ENCODE data around the gene MARCHF3.
"Not testable (repeated sequence)": the region's sequence is repeated elsewhere in the genome, so short reads cannot be mapped to it uniquely, and the experiment has no call there.

Gene MARCHF3

DNA sequence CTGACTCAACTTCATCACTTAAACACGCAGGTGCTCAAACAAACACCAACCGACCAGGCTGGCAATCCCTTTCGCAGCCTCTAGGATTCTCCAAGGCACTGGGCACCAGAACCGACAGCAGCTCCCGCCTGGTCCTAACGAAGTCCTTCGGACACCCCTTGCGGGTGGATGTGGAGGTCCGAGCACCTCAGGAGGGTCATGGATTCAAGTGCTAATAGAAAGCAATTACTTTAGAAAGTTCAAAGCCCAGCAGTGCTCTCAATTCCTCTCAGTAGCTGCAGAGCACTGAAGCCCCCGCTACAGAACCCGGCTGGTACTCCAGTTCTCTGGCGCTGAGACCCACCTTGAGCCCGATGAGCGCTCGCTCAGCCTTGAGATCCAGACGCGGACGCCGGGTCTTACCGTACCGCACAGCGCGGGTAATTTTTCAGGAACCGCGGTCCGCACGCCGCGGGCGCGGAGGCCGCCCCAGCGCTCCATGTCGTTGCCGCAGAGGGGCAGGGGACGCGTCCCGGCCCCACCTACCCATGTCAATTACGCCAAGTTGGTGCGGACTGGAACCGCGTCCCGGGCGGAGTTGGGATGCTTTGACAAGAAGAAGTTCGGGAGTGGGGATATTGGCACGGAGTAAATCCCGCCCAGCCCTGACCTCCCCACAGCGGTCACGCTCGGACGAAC lies 638 bp downstream of the MARCHF3 start:
- DNase-seq (peak; percentile 50), ATAC-seq (peak; percentile 10)
- H3K9me3 Mint-ChIP-seq, result no peaks in the 10 kb centered on the region
- no peaks in the 10 kb centered on the region for H3K36me3 Mint-ChIP-seq (ENCODE audit: low read depth)
- H3K4me1 Mint-ChIP-seq, result peaks cover 23% of the 10 kb centered on the region
- peak overlapping the region; percentile 60 for H3K27ac Mint-ChIP-seq
- H3K4me3 Mint-ChIP-seq, result peak overlapping the region; percentile 84
- H3K27me3 Mint-ChIP-seq, result peaks cover 18% of the 10 kb centered on the region

DNA sequence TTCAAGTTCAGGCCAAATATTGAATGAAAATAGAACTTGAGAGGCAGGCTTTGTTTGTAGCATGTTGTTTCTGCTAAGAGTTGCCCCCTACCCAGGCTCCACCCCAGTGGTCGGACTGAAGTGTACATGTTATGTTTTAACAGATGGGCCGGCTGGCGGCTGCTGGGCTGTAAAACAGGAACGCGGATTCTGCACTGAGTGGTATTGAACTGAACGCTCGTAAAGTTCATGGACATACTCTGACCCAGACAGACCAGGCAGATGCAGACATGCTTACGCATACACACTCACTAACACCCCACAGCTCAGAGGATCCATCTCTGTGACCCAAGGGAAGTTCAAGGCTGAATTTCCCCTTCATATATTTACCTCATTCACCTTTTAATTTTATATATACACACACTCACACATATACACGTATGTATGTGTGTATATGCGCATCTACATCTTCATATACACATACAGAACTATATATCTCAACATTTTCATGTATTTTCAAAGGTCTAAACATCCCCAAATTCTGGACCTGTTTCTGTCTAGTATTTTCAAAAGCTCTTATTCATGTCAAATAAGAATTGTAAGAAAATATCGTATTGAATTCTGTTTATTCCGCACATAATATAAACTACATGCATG lies 1.4 kb downstream of the MARCHF3 start:
- H3K9me3 Mint-ChIP-seq, result no peaks in the 10 kb centered on the region
- peak overlapping the region; percentile 60 for H3K27ac Mint-ChIP-seq
- ATAC-seq (no peak), DNase-seq (peak; percentile 8)
- H3K36me3 Mint-ChIP-seq (ENCODE audit: low read depth), result no peaks in the 10 kb centered on the region
- peaks cover 24% of the 10 kb centered on the region for H3K4me1 Mint-ChIP-seq
- H3K4me3 Mint-ChIP-seq, result peak overlapping the region; percentile 84
- peaks cover 18% of the 10 kb centered on the region for H3K27me3 Mint-ChIP-seq

DNA sequence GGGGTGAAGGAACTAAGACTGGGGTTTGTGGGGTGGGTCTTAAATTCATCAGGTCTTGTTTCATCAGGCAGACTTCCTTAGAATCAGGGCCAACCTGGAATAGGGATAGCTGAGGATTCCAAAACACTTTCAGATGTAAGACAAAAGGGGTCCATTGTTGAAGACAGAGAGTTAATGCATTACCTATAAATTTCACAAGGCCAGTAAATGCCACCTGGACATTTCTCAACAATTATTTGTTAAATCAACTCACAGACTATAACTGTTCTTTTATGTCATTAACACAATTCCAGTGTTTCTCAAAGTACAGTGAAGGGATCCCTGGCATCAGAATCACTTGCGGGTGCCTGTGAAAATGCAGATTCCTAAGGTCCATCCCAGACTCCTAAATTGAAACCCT lies 2.8 kb downstream of the MARCHF3 start:
- Mint-ChIP-seq H3K36me3 (ENCODE audit: low read depth) (no peaks in the 10 kb centered on the region), H3K4me3 (no peak overlapping the region), H3K27me3 (peaks cover 14% of the 10 kb centered on the region), H3K27ac (no peak overlapping the region), H3K4me1 (peaks cover 27% of the 10 kb centered on the region), H3K9me3 (no peaks in the 10 kb centered on the region)
- ATAC-seq, result no peak
- DNase-seq, result no peak

DNA sequence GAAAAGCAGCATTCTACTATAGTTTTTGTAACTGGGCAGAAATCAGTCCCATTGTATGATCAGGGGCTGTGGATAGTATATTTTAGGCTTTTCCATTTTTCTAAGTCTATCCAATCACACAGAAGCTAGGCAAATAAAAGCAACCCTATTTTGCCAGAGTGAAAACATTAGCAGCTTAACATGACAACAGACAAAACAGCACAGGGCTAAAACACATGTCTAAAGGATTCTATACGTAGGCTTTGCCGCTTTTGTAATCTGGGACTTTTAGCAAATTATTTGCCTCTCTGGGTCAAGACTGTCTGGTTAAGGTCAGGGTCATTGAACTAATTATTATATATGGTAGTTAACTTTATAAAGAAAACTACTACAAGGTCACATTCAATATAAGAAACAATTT lies 4.2 kb downstream of the MARCHF3 start:
- H3K9me3 Mint-ChIP-seq, result no peaks in the 10 kb centered on the region
- H3K4me1 Mint-ChIP-seq, result peaks cover 20% of the 10 kb centered on the region
- DNase-seq, result no peak
- no peak for ATAC-seq
- no peak overlapping the region for H3K27ac Mint-ChIP-seq
- no peaks in the 10 kb centered on the region for H3K36me3 Mint-ChIP-seq (ENCODE audit: low read depth)
- H3K4me3 Mint-ChIP-seq, result no peak overlapping the region
- peaks cover 7% of the 10 kb centered on the region for H3K27me3 Mint-ChIP-seq

DNA sequence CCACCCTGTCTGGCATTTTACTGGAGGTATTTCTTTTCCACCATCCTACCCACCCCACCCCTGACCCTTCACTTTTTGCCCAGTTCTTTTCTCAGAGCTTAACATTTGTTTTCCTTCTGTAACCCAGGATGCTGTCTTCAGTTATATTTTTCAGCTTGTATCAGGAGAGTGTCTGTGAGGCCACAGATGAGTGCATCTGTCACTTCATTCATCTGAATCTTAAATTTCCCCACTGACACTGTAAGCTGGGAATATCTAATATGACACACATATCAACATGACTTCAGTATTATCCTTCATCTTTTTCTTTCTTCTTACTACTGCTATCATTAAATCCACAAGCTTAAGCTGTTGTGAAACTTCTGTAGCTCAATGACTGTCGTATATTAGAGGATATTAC lies 4.9 kb downstream of the MARCHF3 start:
- ATAC-seq (no peak), DNase-seq (no peak)
- no peak overlapping the region for H3K4me3 Mint-ChIP-seq
- no peak overlapping the region for H3K27ac Mint-ChIP-seq
- no peaks in the 10 kb centered on the region for H3K36me3 Mint-ChIP-seq (ENCODE audit: low read depth)
- H3K4me1 Mint-ChIP-seq, result peaks cover 20% of the 10 kb centered on the region
- peaks cover 7% of the 10 kb centered on the region for H3K27me3 Mint-ChIP-seq
- H3K9me3 Mint-ChIP-seq, result no peaks in the 10 kb centered on the region

DNA sequence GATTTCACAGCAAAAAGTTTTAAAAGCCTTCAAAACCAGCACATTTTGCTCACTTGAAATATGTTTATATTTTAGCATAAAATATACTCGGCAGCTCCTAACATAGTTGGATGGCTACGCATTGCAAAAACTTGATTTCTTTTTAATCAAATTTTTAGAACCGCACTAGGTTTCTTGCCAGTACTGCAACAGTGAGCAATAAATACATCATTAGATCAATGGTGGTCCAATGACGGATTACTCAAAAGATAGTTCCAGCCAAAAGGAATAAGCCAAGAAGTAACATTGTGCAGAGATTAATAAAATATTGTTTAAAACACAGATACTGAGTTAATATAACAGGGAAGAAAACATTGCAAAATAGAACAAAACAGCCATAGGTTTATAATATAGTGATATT lies 5.5 kb downstream of the MARCHF3 start:
- H3K4me1 Mint-ChIP-seq, result peaks cover 22% of the 10 kb centered on the region
- DNase-seq, result no peak
- H3K4me3 Mint-ChIP-seq, result no peak overlapping the region
- H3K27ac Mint-ChIP-seq, result no peak overlapping the region
- H3K27me3 Mint-ChIP-seq, result peaks cover 7% of the 10 kb centered on the region
- H3K9me3 Mint-ChIP-seq, result no peaks in the 10 kb centered on the region
- no peak for ATAC-seq
- H3K36me3 Mint-ChIP-seq (ENCODE audit: low read depth), result no peaks in the 10 kb centered on the region

DNA sequence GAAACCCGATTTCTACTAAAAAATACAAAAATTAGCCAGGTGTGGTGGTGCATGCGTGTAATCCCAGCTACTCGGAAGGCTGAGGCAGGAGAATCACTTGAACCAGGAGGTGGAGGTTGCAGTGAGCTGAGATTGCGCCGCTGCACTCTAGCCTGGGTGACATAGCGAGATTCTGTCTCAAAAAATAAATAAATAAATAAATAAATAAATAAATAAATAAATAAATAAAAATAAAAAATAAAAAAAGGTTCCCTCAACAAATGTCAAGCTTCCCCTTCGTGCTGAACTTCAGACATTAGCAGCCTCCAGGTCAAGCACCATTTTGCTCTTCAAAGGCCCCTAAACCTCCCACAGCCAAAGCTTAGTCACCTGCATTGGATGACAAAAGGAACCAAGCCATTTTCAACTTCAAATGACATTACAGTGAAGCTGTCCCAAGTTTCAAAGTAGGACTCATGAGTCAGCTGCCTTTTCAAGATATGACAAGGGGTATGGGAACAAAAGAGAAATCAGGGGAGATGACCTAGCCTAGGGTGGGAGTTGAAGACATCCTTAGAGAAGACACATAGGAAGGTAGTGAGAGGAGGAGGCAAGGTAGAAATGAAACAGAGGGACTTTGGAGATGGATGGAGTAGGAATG lies 6.7 kb downstream of the MARCHF3 start:
- H3K4me1 Mint-ChIP-seq, result peaks cover 16% of the 10 kb centered on the region
- H3K27me3 Mint-ChIP-seq; DNase-seq; H3K27ac Mint-ChIP-seq; H3K36me3 Mint-ChIP-seq (ENCODE audit: low read depth); H3K4me3 Mint-ChIP-seq; H3K9me3 Mint-ChIP-seq: not testable (repeated sequence)
- ATAC-seq, result peak; percentile 71

DNA sequence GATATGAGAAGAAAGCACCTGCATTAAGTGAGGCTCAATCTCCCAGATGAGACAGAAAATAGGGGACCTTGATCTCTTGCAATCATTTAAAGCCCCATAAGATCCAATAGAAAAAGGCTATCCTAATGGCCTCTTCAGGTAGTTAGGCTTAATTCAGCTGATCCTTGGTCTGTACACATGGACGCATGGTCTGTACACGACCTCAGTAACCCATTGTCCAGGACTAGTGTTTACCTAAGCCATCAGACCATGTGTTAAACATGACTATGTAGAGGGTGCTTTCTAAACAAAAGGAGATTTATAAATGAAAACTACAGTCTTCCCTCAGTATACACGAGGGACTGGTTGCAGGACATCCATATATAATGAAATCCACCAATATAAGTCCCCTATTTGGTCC lies 7.5 kb downstream of the MARCHF3 start:
- Mint-ChIP-seq H3K4me3 (no peak overlapping the region), H3K9me3 (no peaks in the 10 kb centered on the region), H3K4me1 (peaks cover 14% of the 10 kb centered on the region), H3K27ac (no peak overlapping the region), H3K36me3 (ENCODE audit: low read depth) (no peaks in the 10 kb centered on the region), H3K27me3 (no peaks in the 10 kb centered on the region)
- ATAC-seq (no peak), DNase-seq (no peak)

DNA sequence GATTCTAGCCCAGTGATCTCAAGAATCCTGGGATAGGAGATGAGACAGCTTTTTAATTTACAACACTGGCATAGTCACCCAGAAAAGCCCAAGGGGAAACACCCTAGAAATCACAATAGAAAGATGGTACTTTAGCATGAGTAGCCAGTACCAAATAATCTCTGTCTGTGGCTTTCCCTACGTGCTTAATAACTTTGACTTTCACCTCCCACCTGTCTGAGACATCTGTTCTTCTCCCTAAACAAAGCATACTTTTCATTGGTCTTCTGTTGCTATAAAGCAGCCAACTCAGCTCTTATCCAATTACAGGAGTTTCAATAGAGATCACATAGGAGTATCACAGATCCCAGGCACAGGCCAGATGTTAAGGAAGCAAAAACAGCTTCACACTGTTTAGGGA lies 10.4 kb downstream of the MARCHF3 start:
- no peaks in the 10 kb centered on the region for H3K27me3 Mint-ChIP-seq
- H3K4me3 Mint-ChIP-seq, result no peak overlapping the region
- peaks cover 13% of the 10 kb centered on the region for H3K4me1 Mint-ChIP-seq
- H3K36me3 Mint-ChIP-seq (ENCODE audit: low read depth), result peaks cover 2% of the 10 kb centered on the region
- H3K27ac Mint-ChIP-seq, result no peak overlapping the region
- DNase-seq, result no peak
- ATAC-seq, result no peak
- peaks cover 3% of the 10 kb centered on the region for H3K9me3 Mint-ChIP-seq

DNA sequence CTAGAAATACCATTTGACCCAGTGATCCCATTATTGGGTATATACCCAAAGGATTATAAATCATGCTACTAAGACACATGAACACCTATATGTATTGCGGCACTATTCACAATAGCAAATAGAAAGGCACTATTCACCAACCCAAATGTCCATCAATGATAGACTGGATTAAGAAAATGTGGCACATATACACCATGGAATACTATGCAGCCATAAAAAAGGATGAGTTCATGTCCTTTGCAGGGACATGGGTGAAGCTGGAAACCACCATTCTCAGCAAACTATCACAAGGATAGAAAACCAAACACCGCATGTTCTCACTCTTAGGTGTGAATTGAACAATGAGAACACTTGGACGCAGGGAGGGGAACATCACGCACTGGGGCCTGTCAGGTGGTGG lies 13.6 kb downstream of the MARCHF3 start:
- not testable (repeated sequence) for H3K9me3 Mint-ChIP-seq, H3K27ac Mint-ChIP-seq

DNA sequence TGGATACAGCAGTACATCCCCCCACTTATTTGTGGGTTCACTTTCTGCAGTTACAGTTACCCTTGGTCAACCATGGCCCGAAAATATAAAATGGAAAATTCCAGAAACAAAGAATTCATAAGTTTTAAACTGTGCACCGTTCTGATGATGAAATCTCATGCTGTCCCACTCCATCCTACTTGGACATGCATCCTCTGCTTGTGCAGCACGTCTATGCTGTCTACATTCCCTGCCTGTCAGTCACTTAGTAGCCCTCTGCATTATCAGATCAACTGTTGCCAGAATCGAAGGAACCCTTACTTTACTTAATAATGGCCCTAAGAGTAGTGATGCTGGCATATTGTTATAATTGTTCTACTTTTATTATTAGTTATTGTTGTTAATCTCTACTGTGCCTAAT lies 14.6 kb downstream of the MARCHF3 start:
- no peak for DNase-seq
- H3K9me3 Mint-ChIP-seq, result peaks cover 3% of the 10 kb centered on the region
- peaks cover 2% of the 10 kb centered on the region for H3K36me3 Mint-ChIP-seq (ENCODE audit: low read depth)
- no peak overlapping the region for H3K4me3 Mint-ChIP-seq
- no peak for ATAC-seq
- H3K4me1 Mint-ChIP-seq, result peaks cover 37% of the 10 kb centered on the region
- no peaks in the 10 kb centered on the region for H3K27me3 Mint-ChIP-seq
- no peak overlapping the region for H3K27ac Mint-ChIP-seq

More for the DNA sequence above, 13.6 kb downstream of the MARCHF3 start:
- H3K36me3 Mint-ChIP-seq (ENCODE audit: low read depth); H3K4me3 Mint-ChIP-seq; ATAC-seq; H3K27me3 Mint-ChIP-seq; DNase-seq: not testable (repeated sequence)
- peaks cover 33% of the 10 kb centered on the region for H3K4me1 Mint-ChIP-seq

DNA sequence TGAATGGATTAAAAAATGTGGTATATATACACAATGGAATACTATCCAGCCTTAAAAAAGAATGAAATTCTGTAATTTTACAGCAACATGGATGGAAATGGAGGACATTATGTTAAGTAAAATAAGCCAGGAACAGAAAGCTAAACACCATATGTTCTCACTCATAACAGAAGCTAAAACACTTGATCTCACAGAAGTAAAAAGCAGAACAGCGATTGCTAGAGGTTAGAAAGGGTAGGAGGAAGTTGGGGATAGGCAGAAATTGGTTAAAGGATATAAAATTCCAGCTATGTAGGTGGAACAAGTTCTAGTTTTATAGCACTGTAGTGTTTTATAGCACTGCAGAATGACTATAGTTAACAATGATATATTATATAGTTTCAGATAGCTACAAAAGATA lies 15.8 kb downstream of the MARCHF3 start:
- DNase-seq, result no peak
- H3K27me3 Mint-ChIP-seq, result no peaks in the 10 kb centered on the region
- no peak overlapping the region for H3K27ac Mint-ChIP-seq
- no peak for ATAC-seq
- H3K36me3 Mint-ChIP-seq (ENCODE audit: low read depth), result peaks cover 2% of the 10 kb centered on the region
- peaks cover 39% of the 10 kb centered on the region for H3K4me1 Mint-ChIP-seq
- no peak overlapping the region for H3K4me3 Mint-ChIP-seq
- peaks cover 8% of the 10 kb centered on the region for H3K9me3 Mint-ChIP-seq

DNA sequence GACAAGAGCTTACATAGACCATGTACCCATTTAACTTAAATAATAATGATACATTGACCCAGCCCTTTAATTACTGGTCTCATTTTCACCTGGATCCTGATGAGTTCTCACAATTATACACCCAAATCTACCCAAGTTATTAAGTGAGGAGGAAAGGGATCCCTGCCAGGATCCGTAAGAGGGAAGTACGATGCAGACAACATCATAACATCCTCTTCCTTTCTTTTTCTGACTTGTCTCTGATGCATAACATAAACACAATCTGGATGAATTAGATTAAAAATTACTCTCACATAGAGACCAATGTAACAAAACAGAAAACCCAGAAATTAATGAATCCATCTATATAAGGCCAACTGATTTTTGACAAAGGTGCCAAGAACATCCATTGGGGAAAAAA lies 17.0 kb downstream of the MARCHF3 start:
- H3K27ac Mint-ChIP-seq, result no peak overlapping the region
- ATAC-seq, result no peak

DNA sequence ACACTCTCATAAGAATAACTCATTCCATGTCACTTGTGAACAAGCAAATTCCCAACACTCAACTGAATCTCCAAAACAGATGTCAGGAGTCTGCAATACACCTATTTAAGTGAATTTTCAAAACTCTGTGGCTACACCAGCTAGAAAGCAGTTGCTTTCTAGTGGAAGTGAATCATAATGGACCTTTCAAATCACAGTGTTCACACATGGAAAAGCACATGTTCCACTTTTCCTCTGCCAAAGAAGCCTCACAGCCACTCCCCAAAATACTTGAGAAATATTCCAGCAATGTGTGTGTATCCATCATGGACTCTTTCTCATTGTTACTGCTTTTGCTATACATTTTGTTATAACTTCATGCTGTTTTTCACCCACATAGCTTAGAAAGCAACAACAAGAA lies 17.4 kb downstream of the MARCHF3 start:
- DNase-seq, result no peak

More for the DNA sequence above, 17.0 kb downstream of the MARCHF3 start:
- no peak overlapping the region for H3K4me3 Mint-ChIP-seq
- DNase-seq, result no peak
- peaks cover 40% of the 10 kb centered on the region for H3K4me1 Mint-ChIP-seq
- peaks cover 2% of the 10 kb centered on the region for H3K36me3 Mint-ChIP-seq (ENCODE audit: low read depth)
- peaks cover 8% of the 10 kb centered on the region for H3K9me3 Mint-ChIP-seq
- no peaks in the 10 kb centered on the region for H3K27me3 Mint-ChIP-seq

DNA sequence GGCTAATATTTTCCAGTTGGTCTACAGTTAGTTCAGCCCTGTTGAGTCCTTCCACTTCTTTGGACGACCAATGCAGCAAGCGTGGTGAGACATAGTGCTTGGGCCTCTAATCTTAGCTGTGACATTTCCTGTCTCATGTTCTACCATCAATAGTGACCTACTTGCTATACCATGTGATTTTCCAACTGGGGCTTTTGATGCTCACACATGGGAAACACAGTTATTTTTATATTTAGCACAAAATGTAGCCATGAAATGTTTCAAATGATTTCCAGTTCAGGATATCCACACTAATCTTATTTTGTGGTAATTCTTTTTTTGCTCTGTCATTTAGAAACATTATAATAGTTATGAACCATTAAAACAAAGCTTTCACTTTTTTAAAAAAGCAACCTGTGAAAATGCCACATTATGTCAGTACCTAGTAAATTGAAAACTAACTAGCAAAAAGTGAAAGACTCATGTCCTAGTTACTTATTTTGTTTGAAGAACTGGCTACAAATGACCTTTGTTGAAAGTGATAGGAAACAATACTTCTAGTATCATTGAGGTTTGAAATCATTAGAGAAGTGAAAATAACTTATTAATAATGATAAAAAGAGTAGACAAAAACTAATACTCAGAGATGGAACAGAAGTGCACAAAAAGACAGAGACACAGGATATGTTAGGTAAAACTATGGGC lies 18.3 kb downstream of the MARCHF3 start:
- Mint-ChIP-seq H3K4me1 (peaks cover 40% of the 10 kb centered on the region), H3K27ac (peak overlapping the region; percentile 20), H3K36me3 (ENCODE audit: low read depth) (peaks cover 2% of the 10 kb centered on the region), H3K4me3 (no peak overlapping the region), H3K27me3 (no peaks in the 10 kb centered on the region), H3K9me3 (peaks cover 8% of the 10 kb centered on the region)
- no peak for DNase-seq
- peak; percentile 88 for ATAC-seq

More for the DNA sequence above, 17.4 kb downstream of the MARCHF3 start:
- no peaks in the 10 kb centered on the region for H3K27me3 Mint-ChIP-seq
- no peak overlapping the region for H3K4me3 Mint-ChIP-seq
- peaks cover 8% of the 10 kb centered on the region for H3K9me3 Mint-ChIP-seq
- no peak for ATAC-seq
- H3K27ac Mint-ChIP-seq, result no peak overlapping the region
- peaks cover 2% of the 10 kb centered on the region for H3K36me3 Mint-ChIP-seq (ENCODE audit: low read depth)
- H3K4me1 Mint-ChIP-seq, result peaks cover 40% of the 10 kb centered on the region
